ENCODE measurements around the gene L3MBTL4. TPM values are rescaled to one million over a fixed set of nuclear protein-coding genes. Genes with fewer than 3 reads are reported as not detected.

Gene L3MBTL4
- total RNA-seq, 1 donor from 2014 or later: not detected

GRCh38 chr18:6221602-6222014 is 193.1 kb downstream of the L3MBTL4 start:
- no peak overlapping the region for H3K4me3 ChIP-seq
- H3K36me3 ChIP-seq: no peaks in the 10 kb centered on the region
- no peak for DNase-seq (ENCODE audit: low spot score in 2 of 2)
- no peak overlapping the region for H3K27ac ChIP-seq
- peaks cover 0 to 5% of the 10 kb centered on the region in 2 donors for H3K9me3 ChIP-seq
- no peak for TF ChIP-seq CTCF (IDR thresholded peaks at IDR 0.05)
- H3K27me3 ChIP-seq: no peaks in the 10 kb centered on the region
- intact Hi-C loops (cut with DNase I): loop anchor here (10.0 kb wide), 1 partner anchor 63 kb away; no protein-coding TSS in a partner anchor
- no peaks in the 10 kb centered on the region for H3K4me1 ChIP-seq

GRCh38 chr18:6220129-6220528 is 194.6 kb downstream of the L3MBTL4 start:
- Histone ChIP-seq H3K27ac (no peak overlapping the region), H3K4me3 (no peak overlapping the region), H3K9me3 (no peaks in the 10 kb centered on the region), H3K36me3 (no peaks in the 10 kb centered on the region), H3K27me3 (no peaks in the 10 kb centered on the region), H3K4me1 (no peaks in the 10 kb centered on the region)
- intact Hi-C loops (cut with DNase I): loop anchor here (10.0 kb wide), 1 partner anchor 65 kb away; no protein-coding TSS in a partner anchor
- no peak for DNase-seq (ENCODE audit: low spot score in 2 of 2)
- no peak for TF ChIP-seq CTCF (IDR thresholded peaks at IDR 0.05)

GRCh38 chr18:6219116-6219717 is 195.5 kb downstream of the L3MBTL4 start:
- no peak overlapping the region for H3K27ac ChIP-seq
- H3K27me3 ChIP-seq: no peaks in the 10 kb centered on the region
- no peaks in the 10 kb centered on the region for H3K9me3 ChIP-seq
- TF ChIP-seq CTCF (IDR thresholded peaks at IDR 0.05): peak in 1 of 3 experiments; percentile 35
- H3K4me1 ChIP-seq: no peaks in the 10 kb centered on the region
- intact Hi-C loops (cut with DNase I): no loop called here
- no peak for DNase-seq (ENCODE audit: low spot score in 2 of 2)
- H3K36me3 ChIP-seq: no peaks in the 10 kb centered on the region
- H3K4me3 ChIP-seq: no peak overlapping the region

- Histone ChIP-seq H3K4me3 (no peak overlapping the region), H3K4me1 (no peaks in the 10 kb centered on the region), H3K27me3 (no peaks in the 10 kb centered on the region), H3K36me3 (no peaks in the 10 kb centered on the region), H3K27ac (no peak overlapping the region), H3K9me3 (no peaks in the 10 kb centered on the region)
- no peak for DNase-seq (ENCODE audit: low spot score in 2 of 2)
- no peak for TF ChIP-seq CTCF (IDR thresholded peaks at IDR 0.05)
- intact Hi-C loops (cut with DNase I): no loop called here
Observed at GRCh38 chr18:6215888-6216287, 198.8 kb downstream of the L3MBTL4 start.

- Histone ChIP-seq H3K27ac (no peak overlapping the region), H3K27me3 (no peaks in the 10 kb centered on the region), H3K36me3 (no peaks in the 10 kb centered on the region), H3K4me3 (no peak overlapping the region), H3K9me3 (no peaks in the 10 kb centered on the region), H3K4me1 (no peaks in the 10 kb centered on the region)
- DNase-seq (ENCODE audit: low spot score in 2 of 2): no peak
- intact Hi-C loops (cut with DNase I): no loop called here
- no peak for TF ChIP-seq CTCF (IDR thresholded peaks at IDR 0.05)
Observed at GRCh38 chr18:6211174-6211504, 203.6 kb downstream of the L3MBTL4 start.

Data from ascending aorta (tissue), 2 donors.